ENCODE results near the gene MTMR3.
"Not testable (repeated sequence)": the region's sequence is repeated elsewhere in the genome, so short reads cannot be mapped to it uniquely, and the experiment has no call there.

Gene MTMR3

GRCh38 chr22:29972121-29972520, 89.1 kb downstream of the MTMR3 start:
- no peak for DNase-seq

- DNase-seq = no peak
Observed at GRCh38 chr22:29973269-29973668, 90.3 kb downstream of the MTMR3 start.

GRCh38 chr22:29973680-29974079, 90.7 kb downstream of the MTMR3 start:
- not testable (repeated sequence) for DNase-seq

GRCh38 chr22:29975494-29975893, 92.5 kb downstream of the MTMR3 start:
- no peak for DNase-seq

- DNase-seq = no peak
Observed at GRCh38 chr22:29977107-29977506, 94.1 kb downstream of the MTMR3 start.

- DNase-seq = no peak
Observed at GRCh38 chr22:29979777-29980321, 96.9 kb downstream of the MTMR3 start.

- DNase-seq = no peak
Observed at GRCh38 chr22:29983296-29983917, 100.4 kb downstream of the MTMR3 start.

GRCh38 chr22:29985912-29986311, 102.9 kb downstream of the MTMR3 start:
- no peak for DNase-seq

- DNase-seq = no peak
Observed at GRCh38 chr22:29987137-29987536, 104.2 kb downstream of the MTMR3 start.

- DNase-seq = no peak
Observed at GRCh38 chr22:29988719-29989118, 105.7 kb downstream of the MTMR3 start.

GRCh38 chr22:29989446-29989845, 106.5 kb downstream of the MTMR3 start:
- no peak for DNase-seq

- DNase-seq = no peak
Observed at GRCh38 chr22:29992341-29993275, 109.6 kb downstream of the MTMR3 start.

GRCh38 chr22:29994027-29994715, 111.2 kb downstream of the MTMR3 start:
- DNase-seq = no peak

GRCh38 chr22:29994943-29995342, 112.0 kb downstream of the MTMR3 start:
- no peak for DNase-seq

- DNase-seq = no peak
Observed at GRCh38 chr22:29997107-29997506, 114.1 kb downstream of the MTMR3 start.

GRCh38 chr22:29997516-29997915, 114.5 kb downstream of the MTMR3 start:
- no peak for DNase-seq

GRCh38 chr22:29998627-29999384, 115.8 kb downstream of the MTMR3 start:
- no peak for DNase-seq

GRCh38 chr22:30000566-30000965, 117.6 kb downstream of the MTMR3 start:
- DNase-seq = no peak

- no peak for DNase-seq
Observed at GRCh38 chr22:30001459-30001858, 118.5 kb downstream of the MTMR3 start.

- DNase-seq = no peak
Observed at GRCh38 chr22:30002861-30003486, 120.0 kb downstream of the MTMR3 start.

GRCh38 chr22:30004101-30004500, 121.1 kb downstream of the MTMR3 start:
- DNase-seq = no peak

GRCh38 chr22:30004694-30005093, 121.7 kb downstream of the MTMR3 start:
- DNase-seq = no peak

Measured in stimulated activated naive CD4-positive, alpha-beta T cell treated with Interleukin-2 at 50 U/mL for 16 hours (primary cell).